Measurements from ENCODE around the gene TBX19. TPM values are rescaled to one million over a fixed set of nuclear protein-coding genes. Genes with fewer than 3 reads are reported as not detected.

TBX19 gene
- total and polyA plus RNA-seq, 10 of the 15 experiments (the other 5 are each of a cell fraction or from before 2014, with no cell fraction given): 0.13 to 6.9 (median 1.2) TPM

DNA sequence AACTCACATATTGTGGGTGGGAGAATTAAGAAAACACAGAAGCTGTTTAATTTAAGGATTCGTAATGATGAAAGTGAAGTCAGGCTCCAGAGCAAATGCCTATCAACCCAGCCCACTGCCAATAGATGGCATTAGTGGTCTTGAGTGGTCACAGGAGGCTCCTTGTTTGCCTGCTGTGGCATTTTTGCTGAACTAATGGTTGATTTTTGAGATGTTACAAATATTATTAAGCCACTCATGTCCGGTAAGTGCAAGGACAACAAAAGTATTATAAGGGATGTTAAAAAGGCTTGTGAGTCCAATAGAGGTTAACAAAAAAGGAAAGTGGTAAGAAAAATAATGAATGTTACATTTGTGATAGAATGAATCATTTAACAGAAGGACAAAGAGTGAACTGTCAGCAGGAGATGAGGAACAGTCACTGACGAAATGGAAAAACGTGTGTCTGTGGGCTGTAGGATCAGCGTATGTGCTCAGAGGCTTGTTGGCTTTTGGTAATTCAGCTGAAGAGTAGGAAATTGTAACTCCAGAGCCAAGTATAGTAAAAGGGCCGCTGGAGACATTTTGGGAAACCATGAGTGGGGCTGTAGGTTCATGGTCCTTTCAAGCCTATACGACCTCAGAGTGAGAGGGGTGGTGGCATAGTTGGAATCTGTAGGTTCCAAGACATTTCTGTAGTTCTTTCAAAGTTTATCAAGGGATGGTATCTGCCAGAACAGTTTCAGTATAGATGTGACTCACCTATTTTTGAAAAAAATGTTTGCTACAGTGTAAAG lies 43.7 kb upstream of the TBX19 start:
- ChIA-PET POLR2A (no interaction called here), CTCF (no interaction called here), RAD21 (ENCODE audit: unreplicated experiment) (interaction anchor here (0.7 to 1.4 kb wide), 2 partner anchors 11 to 106 kb away, joined by 3 read pairs; partner anchors contain the start of gene SFT2D2), SMC1A (ENCODE audit: uncharacterized antibody, unreplicated experiment) (interaction anchor here (0.6 to 1.0 kb wide), 3 partner anchors 10 to 55 kb away, joined by 3 to 4 read pairs (median 3); no protein-coding TSS in a partner anchor)
- Histone ChIP-seq H3K4me2 (ENCODE audit: control insufficient read depth, insufficient read depth) (no peak overlapping the region), H3K27ac (ENCODE audit: control insufficient read depth, insufficient read depth) (no peak overlapping the region), H3K9ac (ENCODE audit: control insufficient read depth, insufficient read depth, low read length) (no peak overlapping the region), H2AFZ (ENCODE audit: control insufficient read depth, low read depth, low read length) (no peak overlapping the region), H3K36me3 (ENCODE audit: control insufficient read depth in 2 of 2, insufficient read depth in 2 of 2, low read length in 1 of 2) (peaks cover 25 to 54% of the 10 kb centered on the region in 2 experiments), H3K9me3 (replicated peaks; ENCODE audit: control insufficient read depth, insufficient read depth, low read length) (no peaks in the 10 kb centered on the region), H3K4me3 (no peak overlapping the region), H3K79me2 (ENCODE audit: control insufficient read depth, insufficient read depth, low read length) (peaks cover 11% of the 10 kb centered on the region), H4K20me1 (ENCODE audit: control insufficient read depth, insufficient read depth) (peaks cover 6% of the 10 kb centered on the region; the same call in 1 of the 2 replicates), H3K27me3 (replicated peaks in 1 of 2; ENCODE audit: control insufficient read depth in 2 of 2, insufficient read depth in 2 of 2, low read length in 1 of 2) (no peaks in the 10 kb centered on the region), H3K4me1 (ENCODE audit: control insufficient read depth, insufficient read depth, low read length) (no peaks in the 10 kb centered on the region; the same call in 1 of the 2 replicates)
- FAIRE-seq (no peak), DNase-seq (ENCODE audit: low read depth, low spot score) (no peak), ATAC-seq (peak; percentile 22; the same call in 1 of the 3 replicates)
- WGBS (ENCODE audit: insufficient coverage, insufficient replicate concordance, low lambda C conversion rate, missing lambda C conversion rate): 92% methylated on average over 7 of the region's 7 CpGs
- BruUV-seq (replicated peaks): TSS peak; percentile 2
- intact Hi-C loops (cut with micrococcal nuclease; ENCODE audit: unreplicated experiment): loop anchor here (5.0 kb wide), 1 partner anchor 105 kb away; no protein-coding TSS in a partner anchor
- peak; percentile 47 for TF ChIP-seq JUNB (IDR thresholded peaks at IDR 0.05)
- no peak for TF ChIP-seq SMC3 (IDR thresholded peaks at IDR 0.05; ENCODE audit: borderline replicate concordance, low read length)
- TF ChIP-seq SREBF2 (IDR thresholded peaks at IDR 0.05; ENCODE audit: low read length): no peak
- TF ChIP-seq NR2C1 (IDR thresholded peaks at IDR 0.05): no peak
- 0 out of 2 replicates have a peak, but pooled peaks have one; percentile 22 for TF ChIP-seq ZNF384 (IDR thresholded peaks at IDR 0.05; ENCODE audit: borderline replicate concordance, low read depth, low read length)
- TF ChIP-seq IKZF2 (IDR thresholded peaks at IDR 0.05): peak in 1 of 2 experiments; percentile 19; a peak in 1 of 4 replicates
- in situ Hi-C loops (cut with MboI): no loop called here

- peaks cover 4% of the 10 kb centered on the region for H4K20me1 ChIP-seq (ENCODE audit: control insufficient read depth, insufficient read depth)
- ATAC-seq (no peak), FAIRE-seq (no peak), DNase-seq (ENCODE audit: low read depth, low spot score) (no peak)
- H2AFZ ChIP-seq (ENCODE audit: control insufficient read depth, low read depth, low read length): no peak overlapping the region
- ChIA-PET CTCF (no interaction called here), POLR2A (no interaction called here), SMC1A (ENCODE audit: uncharacterized antibody, unreplicated experiment) (interaction anchor here (1.7 kb wide), 1 partner anchor 8 kb away, joined by 6 read pairs; no protein-coding TSS in a partner anchor), RAD21 (ENCODE audit: unreplicated experiment) (no interaction called here)
- no TSS peak for BruUV-seq (replicated peaks)
- H3K9me3 ChIP-seq (replicated peaks; ENCODE audit: control insufficient read depth, insufficient read depth, low read length): no peaks in the 10 kb centered on the region
- H3K27ac ChIP-seq (ENCODE audit: control insufficient read depth, insufficient read depth): no peak overlapping the region
- 98% methylated on average over 2 of the region's 2 CpGs for WGBS (ENCODE audit: insufficient coverage, insufficient replicate concordance, low lambda C conversion rate, missing lambda C conversion rate)
- H3K4me1 ChIP-seq (ENCODE audit: control insufficient read depth, insufficient read depth, low read length): 0 out of 2 replicates have a peak, but pooled peaks cover 2% of the 10 kb centered on the region
- no peaks in the 10 kb centered on the region for H3K27me3 ChIP-seq (replicated peaks in 1 of 2; ENCODE audit: control insufficient read depth in 2 of 2, insufficient read depth in 2 of 2, low read length in 1 of 2)
- no peak overlapping the region for H3K4me3 ChIP-seq
- in situ Hi-C loops (cut with MboI) (no loop called here), intact Hi-C loops (cut with micrococcal nuclease; ENCODE audit: unreplicated experiment) (no loop called here)
- peaks cover 7% of the 10 kb centered on the region for H3K79me2 ChIP-seq (ENCODE audit: control insufficient read depth, insufficient read depth, low read length)
- no peak overlapping the region for H3K4me2 ChIP-seq (ENCODE audit: control insufficient read depth, insufficient read depth)
- no peak overlapping the region for H3K9ac ChIP-seq (ENCODE audit: control insufficient read depth, insufficient read depth, low read length)
- H3K36me3 ChIP-seq (ENCODE audit: control insufficient read depth in 2 of 2, insufficient read depth in 2 of 2, low read length in 1 of 2): peaks cover 20 to 40% of the 10 kb centered on the region in 2 experiments
- TF ChIP-seq RELB (IDR thresholded peaks at IDR 0.05; ENCODE audit: low read depth) (no peak), IKZF1 (conservative IDR thresholded peaks at IDR 0.05) (no peak), EED (IDR thresholded peaks at IDR 0.05; ENCODE audit: low read depth) (no peak), MTA2 (IDR thresholded peaks at IDR 0.05; ENCODE audit: low read depth) (no peak), SREBF1 (IDR thresholded peaks at IDR 0.05; ENCODE audit: low read length) (no peak), HDAC6 (IDR thresholded peaks at IDR 0.05; ENCODE audit: unreplicated experiment) (no peak), ZNF384 (IDR thresholded peaks at IDR 0.05; ENCODE audit: borderline replicate concordance, low read depth, low read length) (no peak)
Observed at GRCh38 chr1:168243198-168243597, 37.5 kb upstream of the TBX19 start.
